Fibroblast of mammary gland (primary cell): Measurements from ENCODE around the gene PCDHGA7.
A peak's percentile ranks its signal among the peaks of the same experiment; 100 is the strongest.
"Not testable (repeated sequence)": the region's sequence is repeated elsewhere in the genome, so short reads cannot be mapped to it uniquely, and the experiment has no call there.

Source experiments
- DNase-seq: peaks from one replicate; pipeline ENCODE4 v3.0.0-alpha.2; 2010; ENCODE audit warnings: low read depth
- H3K4me3 ChIP-seq: 2 replicates; pipeline ENCODE4 v1.5.1; 2011; ENCODE audit warnings: low read depth, mild to moderate bottlenecking, low read length, moderate library complexity; ENCODE audit not compliant: control insufficient read depth
- CTCF ChIP-seq: conservative IDR thresholded peaks from 2 replicates; pipeline ENCODE4 v1.5.1; 2011; ENCODE audit warnings: low read depth, low read length, inconsistent platforms; ENCODE audit not compliant: control insufficient read depth, insufficient read depth

PCDHGA7 gene

GRCh38 chr5:141345327-141345726, 37.2 kb upstream of the PCDHGA7 start:
- DNase-seq: no peak
- no peak overlapping the region for H3K4me3 ChIP-seq
- no peak for TF ChIP-seq CTCF

- not testable (repeated sequence) for DNase-seq, H3K4me3 ChIP-seq
Measured at GRCh38 chr5:141346017-141346416, 36.5 kb upstream of the PCDHGA7 start.

- peak within 1 kb of the TSS; percentile 25 for H3K4me3 ChIP-seq
- peak; percentile 57 for TF ChIP-seq CTCF
- peak; percentile 60 for DNase-seq
Measured at GRCh38 chr5:141349917-141350619, 32.5 kb upstream of the PCDHGA7 start, which contains the start of gene PCDHGB1. TSS of gene PCDHGB1 (plus strand) at chr5:141350099. CDS start at chr5:141350261, 162 bp downstream.

- no peak for TF ChIP-seq CTCF
- H3K4me3 ChIP-seq: no peak overlapping the region
- no peak for DNase-seq
Measured at GRCh38 chr5:141351591-141351990, 31.0 kb upstream of the PCDHGA7 start.

- peak within 1 kb of the TSS; percentile 37 for H3K4me3 ChIP-seq
- peak; percentile 57 for TF ChIP-seq CTCF
- peak; percentile 33 for DNase-seq
Measured at GRCh38 chr5:141354900-141355469, 27.6 kb upstream of the PCDHGA7 start, which contains the start of gene PCDHGA4. TSS of gene PCDHGA4 (plus strand) at chr5:141355021. CDS start at chr5:141355108, 87 bp downstream.

- TF ChIP-seq CTCF: no peak
- DNase-seq: no peak
- H3K4me3 ChIP-seq: no peak overlapping the region
Measured at GRCh38 chr5:141355641-141356040, 26.9 kb upstream of the PCDHGA7 start.

- H3K4me3 ChIP-seq: no peak overlapping the region
- no peak for TF ChIP-seq CTCF
- no peak for DNase-seq
Measured at GRCh38 chr5:141356133-141356532, 26.4 kb upstream of the PCDHGA7 start.
